Measurements from ENCODE around the gene PARD3.
"Not testable (repeated sequence)": the region's sequence is repeated elsewhere in the genome, so short reads cannot be mapped to it uniquely, and the experiment has no call there.

The PARD3 gene

GRCh38 chr10:34797155-34797554 lies 17.9 kb downstream of the PARD3 start:
- no peak for DNase-seq (ENCODE audit: low read depth)

- DNase-seq (ENCODE audit: low read depth), result no peak
These were observed 19.0 kb downstream of the PARD3 start for GRCh38 chr10:34796133-34796532.

- DNase-seq (ENCODE audit: low read depth), result no peak
These were observed 19.8 kb downstream of the PARD3 start for GRCh38 chr10:34795334-34795733.

GRCh38 chr10:34794835-34795234 lies 20.3 kb downstream of the PARD3 start:
- DNase-seq (ENCODE audit: low read depth), result no peak

- DNase-seq (ENCODE audit: low read depth), result not testable (repeated sequence)
These were observed 21.5 kb downstream of the PARD3 start for GRCh38 chr10:34793581-34793980.

GRCh38 chr10:34792881-34793280 lies 22.2 kb downstream of the PARD3 start:
- no peak for DNase-seq (ENCODE audit: low read depth)

- DNase-seq (ENCODE audit: low read depth), result no peak
These were observed 23.1 kb downstream of the PARD3 start for GRCh38 chr10:34791947-34792346.

GRCh38 chr10:34791228-34791627 lies 23.9 kb downstream of the PARD3 start:
- DNase-seq (ENCODE audit: low read depth), result no peak

- no peak for DNase-seq (ENCODE audit: low read depth)
These were observed 25.1 kb downstream of the PARD3 start for GRCh38 chr10:34789966-34790506.

GRCh38 chr10:34786464-34786863 lies 28.6 kb downstream of the PARD3 start:
- no peak for DNase-seq (ENCODE audit: low read depth)

GRCh38 chr10:34781711-34782110 lies 33.4 kb downstream of the PARD3 start:
- DNase-seq (ENCODE audit: low read depth), result no peak

GRCh38 chr10:34780818-34781380 lies 34.2 kb downstream of the PARD3 start:
- no peak for DNase-seq (ENCODE audit: low read depth)

GRCh38 chr10:34778237-34778636 lies 36.9 kb downstream of the PARD3 start:
- DNase-seq (ENCODE audit: low read depth), result no peak

GRCh38 chr10:34776090-34776690 lies 38.9 kb downstream of the PARD3 start:
- DNase-seq (ENCODE audit: low read depth), result no peak

GRCh38 chr10:34775044-34775637 lies 40.0 kb downstream of the PARD3 start:
- no peak for DNase-seq (ENCODE audit: low read depth)

GRCh38 chr10:34773636-34774630 lies 41.2 kb downstream of the PARD3 start:
- no peak for DNase-seq (ENCODE audit: low read depth)

- DNase-seq (ENCODE audit: low read depth), result no peak
These were observed 43.6 kb downstream of the PARD3 start for GRCh38 chr10:34771525-34771924.

GRCh38 chr10:34771106-34771505 lies 44.0 kb downstream of the PARD3 start:
- DNase-seq (ENCODE audit: low read depth), result no peak

- no peak for DNase-seq (ENCODE audit: low read depth)
These were observed 45.2 kb downstream of the PARD3 start for GRCh38 chr10:34769899-34770298.

- no peak for DNase-seq (ENCODE audit: low read depth)
These were observed 46.1 kb downstream of the PARD3 start for GRCh38 chr10:34768972-34769330.

GRCh38 chr10:34768261-34768971 lies 46.7 kb downstream of the PARD3 start:
- no peak for DNase-seq (ENCODE audit: low read depth)
